ENCODE data around the gene PPP2R5B. TPM values are rescaled to one million over a fixed set of nuclear protein-coding genes. Genes with fewer than 3 reads are reported as not detected.

The PPP2R5B gene
- total RNA-seq, 1 donor from 2014 or later, result 23.9 TPM

DNA sequence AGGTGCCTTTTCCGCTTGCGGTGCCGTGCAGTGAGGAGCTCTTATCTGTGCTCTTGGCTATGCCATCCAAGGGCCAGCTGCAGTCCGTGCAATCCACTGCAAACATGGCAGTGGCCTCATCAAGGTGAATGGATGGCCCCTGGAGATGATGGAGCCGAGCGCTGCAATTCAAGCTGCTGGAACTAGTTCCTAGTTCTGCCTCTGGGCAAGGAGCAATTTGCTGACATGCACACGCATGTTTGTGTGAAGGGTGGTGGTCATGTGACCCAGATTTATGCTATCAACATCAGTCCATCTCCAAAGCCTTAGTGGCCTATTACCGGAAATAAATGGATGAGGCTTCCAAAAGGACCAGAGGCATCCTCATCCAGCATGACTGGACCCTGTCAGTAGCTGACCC is 43.0 kb upstream of the PPP2R5B start:
- H3K4me1 ChIP-seq, result peaks cover 54% of the 10 kb centered on the region
- intact Hi-C loops (cut with DNase I), result no loop called here
- DNase-seq, result no peak
- TF ChIP-seq, protein P1, sequence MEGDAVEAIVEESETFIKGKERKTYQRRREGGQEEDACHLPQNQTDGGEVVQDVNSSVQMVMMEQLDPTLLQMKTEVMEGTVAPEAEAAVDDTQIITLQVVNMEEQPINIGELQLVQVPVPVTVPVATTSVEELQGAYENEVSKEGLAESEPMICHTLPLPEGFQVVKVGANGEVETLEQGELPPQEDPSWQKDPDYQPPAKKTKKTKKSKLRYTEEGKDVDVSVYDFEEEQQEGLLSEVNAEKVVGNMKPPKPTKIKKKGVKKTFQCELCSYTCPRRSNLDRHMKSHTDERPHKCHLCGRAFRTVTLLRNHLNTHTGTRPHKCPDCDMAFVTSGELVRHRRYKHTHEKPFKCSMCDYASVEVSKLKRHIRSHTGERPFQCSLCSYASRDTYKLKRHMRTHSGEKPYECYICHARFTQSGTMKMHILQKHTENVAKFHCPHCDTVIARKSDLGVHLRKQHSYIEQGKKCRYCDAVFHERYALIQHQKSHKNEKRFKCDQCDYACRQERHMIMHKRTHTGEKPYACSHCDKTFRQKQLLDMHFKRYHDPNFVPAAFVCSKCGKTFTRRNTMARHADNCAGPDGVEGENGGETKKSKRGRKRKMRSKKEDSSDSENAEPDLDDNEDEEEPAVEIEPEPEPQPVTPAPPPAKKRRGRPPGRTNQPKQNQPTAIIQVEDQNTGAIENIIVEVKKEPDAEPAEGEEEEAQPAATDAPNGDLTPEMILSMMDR (IDR thresholded peaks at IDR 0.05), result no peak
- H3K4me3 ChIP-seq, result no peak overlapping the region
- ATAC-seq, result no peak
- H3K27me3 ChIP-seq (ENCODE audit: low read depth), result no peaks in the 10 kb centered on the region
- no peaks in the 10 kb centered on the region for H3K36me3 ChIP-seq
- no peak overlapping the region for H3K27ac ChIP-seq
- no peaks in the 10 kb centered on the region for H3K9me3 ChIP-seq

DNA sequence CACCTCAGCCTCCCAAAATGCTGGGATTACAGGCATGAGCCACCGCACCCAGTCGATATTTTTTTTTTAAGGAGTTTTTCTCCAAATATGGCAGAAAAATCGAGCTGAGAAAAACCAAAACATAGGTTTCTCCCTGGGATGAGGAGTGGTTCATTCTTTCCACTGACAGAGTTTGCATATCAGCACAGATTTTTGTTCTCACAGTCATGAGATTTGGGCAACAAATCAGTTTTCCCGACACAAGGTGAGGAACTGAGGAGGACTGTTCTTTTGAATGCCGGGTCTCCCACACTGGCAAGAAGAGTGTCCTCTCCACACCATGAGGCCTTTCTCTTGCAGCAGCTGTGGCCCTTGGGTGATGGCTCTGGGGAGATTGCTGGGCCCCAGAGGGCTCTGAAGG is 42.2 kb upstream of the PPP2R5B start:
- ATAC-seq (no peak), DNase-seq (no peak)
- H3K4me3 ChIP-seq, result no peak overlapping the region
- no peaks in the 10 kb centered on the region for H3K9me3 ChIP-seq
- no peak overlapping the region for H3K27ac ChIP-seq
- H3K36me3 ChIP-seq, result no peaks in the 10 kb centered on the region
- intact Hi-C loops (cut with DNase I), result no loop called here
- TF ChIP-seq, protein P1 (IDR thresholded peaks at IDR 0.05), result no peak
- H3K4me1 ChIP-seq, result peaks cover 47% of the 10 kb centered on the region
- H3K27me3 ChIP-seq (ENCODE audit: low read depth), result no peaks in the 10 kb centered on the region

DNA sequence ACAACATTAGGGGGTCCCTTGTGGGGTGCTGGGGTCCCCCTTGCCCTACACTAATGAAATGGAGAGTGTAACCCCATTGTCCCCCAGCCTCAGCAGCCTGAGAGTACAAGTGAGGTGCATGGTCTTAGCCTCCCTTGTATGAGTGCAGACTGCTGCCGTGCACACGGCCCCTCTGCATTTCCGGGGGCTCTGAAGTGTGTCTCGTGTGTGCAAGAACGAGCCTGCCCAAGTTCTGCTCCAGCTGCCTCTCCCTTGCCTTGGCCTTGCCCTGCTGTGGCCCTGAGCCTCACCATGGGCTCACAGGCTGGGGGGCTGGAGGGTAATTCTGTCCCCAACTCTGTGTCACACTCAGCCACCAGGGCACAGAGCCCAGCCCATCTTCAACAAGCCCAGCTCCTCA is 40.9 kb upstream of the PPP2R5B start:
- DNase-seq, result no peak
- no peak for ATAC-seq
- intact Hi-C loops (cut with DNase I), result no loop called here
- Histone ChIP-seq H3K4me1 (peaks cover 50% of the 10 kb centered on the region), H3K9me3 (no peaks in the 10 kb centered on the region), H3K36me3 (no peaks in the 10 kb centered on the region), H3K4me3 (no peak overlapping the region), H3K27ac (no peak overlapping the region), H3K27me3 (ENCODE audit: low read depth) (no peaks in the 10 kb centered on the region)
- TF ChIP-seq, protein P1 (IDR thresholded peaks at IDR 0.05), result no peak

DNA sequence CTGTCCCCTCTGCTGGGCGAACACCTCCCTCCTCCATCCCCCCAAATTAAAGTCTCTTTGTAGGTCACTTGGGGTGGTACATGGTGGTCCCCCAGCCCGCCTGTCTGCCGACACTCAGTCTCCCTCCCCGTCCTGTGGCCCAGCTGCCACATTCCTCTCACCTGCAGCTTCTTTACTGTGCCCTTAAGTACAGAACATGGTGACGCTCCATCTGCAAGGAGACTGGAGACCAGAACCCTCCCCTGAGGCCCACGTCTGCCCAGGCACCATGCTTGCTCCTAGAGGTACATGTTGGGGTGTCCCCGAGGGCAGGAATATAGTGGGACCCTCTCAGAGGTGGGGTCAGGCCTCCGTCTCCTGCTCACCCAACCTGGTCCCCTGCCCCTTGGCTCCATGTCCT is 40.5 kb upstream of the PPP2R5B start:
- Histone ChIP-seq H3K4me3 (no peak overlapping the region), H3K27me3 (ENCODE audit: low read depth) (no peaks in the 10 kb centered on the region), H3K27ac (no peak overlapping the region), H3K9me3 (no peaks in the 10 kb centered on the region), H3K36me3 (no peaks in the 10 kb centered on the region), H3K4me1 (peaks cover 47% of the 10 kb centered on the region)
- intact Hi-C loops (cut with DNase I), result no loop called here
- DNase-seq (no peak), ATAC-seq (no peak)
- TF ChIP-seq, protein P1 (IDR thresholded peaks at IDR 0.05), result no peak

DNA sequence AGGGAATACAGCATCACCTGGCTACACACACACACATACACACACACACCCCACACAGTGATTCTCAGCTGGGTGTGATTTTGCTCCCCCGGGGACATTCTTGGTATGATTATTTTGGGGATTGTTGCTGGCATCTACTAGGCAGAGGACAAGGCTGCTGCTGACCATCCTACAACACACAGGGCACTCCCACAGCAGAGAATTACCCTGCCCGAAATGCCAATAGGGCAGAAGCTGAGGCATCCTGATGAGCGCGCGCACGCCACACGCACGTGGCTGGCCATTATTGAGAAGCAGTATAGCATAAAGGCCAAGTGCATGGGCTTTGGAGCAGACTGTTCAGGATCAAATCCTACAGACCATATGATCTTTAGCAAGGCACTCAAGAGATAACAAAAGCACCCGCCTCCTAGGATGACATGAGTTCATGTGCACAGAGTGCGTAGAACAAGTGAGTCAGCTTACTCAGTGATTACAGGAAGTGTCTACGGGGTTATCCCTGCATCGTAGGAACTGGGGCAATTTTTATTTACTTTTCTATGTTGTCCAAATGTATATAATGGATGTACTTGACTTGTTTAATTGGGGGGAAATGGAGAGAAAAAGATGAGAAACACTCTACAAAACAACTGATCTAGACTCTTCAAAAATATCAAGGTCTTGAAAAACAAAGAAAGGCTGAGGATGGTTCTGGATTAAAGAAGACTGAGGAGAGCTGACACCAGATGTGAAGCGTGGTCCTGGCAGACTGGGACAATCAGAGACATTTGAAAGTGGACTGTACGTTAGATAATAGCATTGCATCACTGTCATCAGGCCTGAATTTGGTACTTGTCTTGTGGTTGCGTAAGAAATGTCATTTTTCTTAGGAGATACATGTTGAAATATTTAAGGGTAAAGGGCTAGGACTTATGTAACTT is 38.9 kb upstream of the PPP2R5B start:
- peak overlapping the region; percentile 21 for H3K27ac ChIP-seq
- DNase-seq (no peak), ATAC-seq (peak; percentile 56 to 63)

More for the DNA sequence above, 38.9 kb upstream of the PPP2R5B start:
- no peaks in the 10 kb centered on the region for H3K9me3 ChIP-seq
- H3K4me1 ChIP-seq, result peaks cover 31% of the 10 kb centered on the region
- H3K4me3 ChIP-seq, result no peak overlapping the region
- TF ChIP-seq, protein P1 (IDR thresholded peaks at IDR 0.05), result no peak
- no peaks in the 10 kb centered on the region for H3K36me3 ChIP-seq
- H3K27me3 ChIP-seq (ENCODE audit: low read depth), result no peaks in the 10 kb centered on the region
- intact Hi-C loops (cut with DNase I), result no loop called here
